ENCODE data around the gene POLR3GL.

DNA sequence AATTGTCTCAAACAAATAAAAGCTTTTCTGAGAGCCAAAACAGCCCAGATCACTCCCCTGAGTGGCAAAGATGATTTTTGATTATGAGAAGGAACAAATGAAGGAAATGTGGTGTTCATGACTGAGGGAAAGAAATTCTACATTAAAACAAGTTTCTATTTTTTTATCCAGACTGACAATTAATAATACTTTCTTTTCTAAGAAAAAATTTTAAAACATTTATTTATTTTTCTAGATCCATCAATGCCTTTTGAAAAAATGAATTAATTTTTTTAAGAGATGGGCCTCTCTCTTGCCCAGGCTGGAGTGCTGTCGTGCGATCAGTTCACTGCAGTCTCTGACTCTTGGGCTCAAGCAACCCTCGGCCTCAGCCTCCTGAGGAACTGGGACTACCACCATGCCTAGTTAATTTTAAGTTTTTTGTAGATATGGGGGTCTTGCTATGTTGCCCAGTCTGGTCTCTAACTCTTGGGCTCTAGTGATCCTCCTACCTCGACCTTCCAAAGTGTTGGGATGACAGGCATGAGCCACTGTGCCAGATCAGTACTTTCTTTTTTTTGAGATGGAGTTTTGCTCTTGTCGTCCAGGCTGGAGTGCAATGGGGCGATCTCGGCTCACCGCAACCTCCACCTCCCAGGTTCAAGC lies 43.1 kb downstream of the POLR3GL start:
- TF ChIP-seq, protein P1, sequence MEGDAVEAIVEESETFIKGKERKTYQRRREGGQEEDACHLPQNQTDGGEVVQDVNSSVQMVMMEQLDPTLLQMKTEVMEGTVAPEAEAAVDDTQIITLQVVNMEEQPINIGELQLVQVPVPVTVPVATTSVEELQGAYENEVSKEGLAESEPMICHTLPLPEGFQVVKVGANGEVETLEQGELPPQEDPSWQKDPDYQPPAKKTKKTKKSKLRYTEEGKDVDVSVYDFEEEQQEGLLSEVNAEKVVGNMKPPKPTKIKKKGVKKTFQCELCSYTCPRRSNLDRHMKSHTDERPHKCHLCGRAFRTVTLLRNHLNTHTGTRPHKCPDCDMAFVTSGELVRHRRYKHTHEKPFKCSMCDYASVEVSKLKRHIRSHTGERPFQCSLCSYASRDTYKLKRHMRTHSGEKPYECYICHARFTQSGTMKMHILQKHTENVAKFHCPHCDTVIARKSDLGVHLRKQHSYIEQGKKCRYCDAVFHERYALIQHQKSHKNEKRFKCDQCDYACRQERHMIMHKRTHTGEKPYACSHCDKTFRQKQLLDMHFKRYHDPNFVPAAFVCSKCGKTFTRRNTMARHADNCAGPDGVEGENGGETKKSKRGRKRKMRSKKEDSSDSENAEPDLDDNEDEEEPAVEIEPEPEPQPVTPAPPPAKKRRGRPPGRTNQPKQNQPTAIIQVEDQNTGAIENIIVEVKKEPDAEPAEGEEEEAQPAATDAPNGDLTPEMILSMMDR (conservative IDR thresholded peaks at IDR 0.05; ENCODE audit: low read depth, low read length) = no peak; the same call in 1 of the 2 replicates
- no peak for TF ChIP-seq EZH2 (IDR thresholded peaks at IDR 0.05; ENCODE audit: borderline replicate concordance, low read depth, low read length, poor library complexity, severe bottlenecking)

All from A673 (cell line).